Measurements from ENCODE around the gene POLN.

DNA sequence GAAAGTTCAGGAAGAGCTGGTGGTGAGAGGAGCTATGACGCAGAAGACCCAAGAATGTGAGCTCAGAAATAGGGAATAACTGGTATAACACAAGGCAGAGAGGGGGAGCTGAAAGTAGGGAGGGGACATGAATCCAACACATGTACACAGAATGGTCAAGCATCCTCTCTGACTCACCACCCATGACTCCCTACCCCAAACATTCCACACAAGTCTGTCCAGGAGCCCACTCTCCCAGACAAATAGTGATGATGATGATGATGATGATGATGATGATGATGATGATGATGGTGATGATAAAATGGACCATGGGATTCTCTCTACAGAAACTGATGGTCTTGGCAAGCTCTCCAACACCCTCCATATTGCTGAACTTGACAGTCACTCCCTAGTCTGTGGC is 136.4 kb downstream of the POLN start:
- no peak for TF ChIP-seq HMGA2 (CRISPR knock-in tag; IDR thresholded peaks at IDR 0.05)
- TF ChIP-seq, protein P1, sequence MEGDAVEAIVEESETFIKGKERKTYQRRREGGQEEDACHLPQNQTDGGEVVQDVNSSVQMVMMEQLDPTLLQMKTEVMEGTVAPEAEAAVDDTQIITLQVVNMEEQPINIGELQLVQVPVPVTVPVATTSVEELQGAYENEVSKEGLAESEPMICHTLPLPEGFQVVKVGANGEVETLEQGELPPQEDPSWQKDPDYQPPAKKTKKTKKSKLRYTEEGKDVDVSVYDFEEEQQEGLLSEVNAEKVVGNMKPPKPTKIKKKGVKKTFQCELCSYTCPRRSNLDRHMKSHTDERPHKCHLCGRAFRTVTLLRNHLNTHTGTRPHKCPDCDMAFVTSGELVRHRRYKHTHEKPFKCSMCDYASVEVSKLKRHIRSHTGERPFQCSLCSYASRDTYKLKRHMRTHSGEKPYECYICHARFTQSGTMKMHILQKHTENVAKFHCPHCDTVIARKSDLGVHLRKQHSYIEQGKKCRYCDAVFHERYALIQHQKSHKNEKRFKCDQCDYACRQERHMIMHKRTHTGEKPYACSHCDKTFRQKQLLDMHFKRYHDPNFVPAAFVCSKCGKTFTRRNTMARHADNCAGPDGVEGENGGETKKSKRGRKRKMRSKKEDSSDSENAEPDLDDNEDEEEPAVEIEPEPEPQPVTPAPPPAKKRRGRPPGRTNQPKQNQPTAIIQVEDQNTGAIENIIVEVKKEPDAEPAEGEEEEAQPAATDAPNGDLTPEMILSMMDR (IDR thresholded peaks at IDR 0.05) = no peak
- TF ChIP-seq, protein P2, sequence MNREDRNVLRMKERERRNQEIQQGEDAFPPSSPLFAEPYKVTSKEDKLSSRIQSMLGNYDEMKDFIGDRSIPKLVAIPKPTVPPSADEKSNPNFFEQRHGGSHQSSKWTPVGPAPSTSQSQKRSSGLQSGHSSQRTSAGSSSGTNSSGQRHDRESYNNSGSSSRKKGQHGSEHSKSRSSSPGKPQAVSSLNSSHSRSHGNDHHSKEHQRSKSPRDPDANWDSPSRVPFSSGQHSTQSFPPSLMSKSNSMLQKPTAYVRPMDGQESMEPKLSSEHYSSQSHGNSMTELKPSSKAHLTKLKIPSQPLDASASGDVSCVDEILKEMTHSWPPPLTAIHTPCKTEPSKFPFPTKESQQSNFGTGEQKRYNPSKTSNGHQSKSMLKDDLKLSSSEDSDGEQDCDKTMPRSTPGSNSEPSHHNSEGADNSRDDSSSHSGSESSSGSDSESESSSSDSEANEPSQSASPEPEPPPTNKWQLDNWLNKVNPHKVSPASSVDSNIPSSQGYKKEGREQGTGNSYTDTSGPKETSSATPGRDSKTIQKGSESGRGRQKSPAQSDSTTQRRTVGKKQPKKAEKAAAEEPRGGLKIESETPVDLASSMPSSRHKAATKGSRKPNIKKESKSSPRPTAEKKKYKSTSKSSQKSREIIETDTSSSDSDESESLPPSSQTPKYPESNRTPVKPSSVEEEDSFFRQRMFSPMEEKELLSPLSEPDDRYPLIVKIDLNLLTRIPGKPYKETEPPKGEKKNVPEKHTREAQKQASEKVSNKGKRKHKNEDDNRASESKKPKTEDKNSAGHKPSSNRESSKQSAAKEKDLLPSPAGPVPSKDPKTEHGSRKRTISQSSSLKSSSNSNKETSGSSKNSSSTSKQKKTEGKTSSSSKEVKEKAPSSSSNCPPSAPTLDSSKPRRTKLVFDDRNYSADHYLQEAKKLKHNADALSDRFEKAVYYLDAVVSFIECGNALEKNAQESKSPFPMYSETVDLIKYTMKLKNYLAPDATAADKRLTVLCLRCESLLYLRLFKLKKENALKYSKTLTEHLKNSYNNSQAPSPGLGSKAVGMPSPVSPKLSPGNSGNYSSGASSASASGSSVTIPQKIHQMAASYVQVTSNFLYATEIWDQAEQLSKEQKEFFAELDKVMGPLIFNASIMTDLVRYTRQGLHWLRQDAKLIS (CRISPR knock-in tag; IDR thresholded peaks at IDR 0.05; ENCODE audit: borderline replicate concordance) = no peak
- no peak for TF ChIP-seq TEAD4 (CRISPR knock-in tag; IDR thresholded peaks at IDR 0.05)
- TF ChIP-seq SMAD4 (CRISPR knock-in tag; IDR thresholded peaks at IDR 0.05) = no peak
- TF ChIP-seq, protein P3, sequence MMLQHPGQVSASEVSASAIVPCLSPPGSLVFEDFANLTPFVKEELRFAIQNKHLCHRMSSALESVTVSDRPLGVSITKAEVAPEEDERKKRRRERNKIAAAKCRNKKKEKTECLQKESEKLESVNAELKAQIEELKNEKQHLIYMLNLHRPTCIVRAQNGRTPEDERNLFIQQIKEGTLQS (CRISPR knock-in tag; conservative IDR thresholded peaks at IDR 0.05) = no peak
- TF ChIP-seq OVOL2 (CRISPR knock-in tag; IDR thresholded peaks at IDR 0.05; ENCODE audit: borderline replicate concordance) = no peak
- TF ChIP-seq, protein P4, sequence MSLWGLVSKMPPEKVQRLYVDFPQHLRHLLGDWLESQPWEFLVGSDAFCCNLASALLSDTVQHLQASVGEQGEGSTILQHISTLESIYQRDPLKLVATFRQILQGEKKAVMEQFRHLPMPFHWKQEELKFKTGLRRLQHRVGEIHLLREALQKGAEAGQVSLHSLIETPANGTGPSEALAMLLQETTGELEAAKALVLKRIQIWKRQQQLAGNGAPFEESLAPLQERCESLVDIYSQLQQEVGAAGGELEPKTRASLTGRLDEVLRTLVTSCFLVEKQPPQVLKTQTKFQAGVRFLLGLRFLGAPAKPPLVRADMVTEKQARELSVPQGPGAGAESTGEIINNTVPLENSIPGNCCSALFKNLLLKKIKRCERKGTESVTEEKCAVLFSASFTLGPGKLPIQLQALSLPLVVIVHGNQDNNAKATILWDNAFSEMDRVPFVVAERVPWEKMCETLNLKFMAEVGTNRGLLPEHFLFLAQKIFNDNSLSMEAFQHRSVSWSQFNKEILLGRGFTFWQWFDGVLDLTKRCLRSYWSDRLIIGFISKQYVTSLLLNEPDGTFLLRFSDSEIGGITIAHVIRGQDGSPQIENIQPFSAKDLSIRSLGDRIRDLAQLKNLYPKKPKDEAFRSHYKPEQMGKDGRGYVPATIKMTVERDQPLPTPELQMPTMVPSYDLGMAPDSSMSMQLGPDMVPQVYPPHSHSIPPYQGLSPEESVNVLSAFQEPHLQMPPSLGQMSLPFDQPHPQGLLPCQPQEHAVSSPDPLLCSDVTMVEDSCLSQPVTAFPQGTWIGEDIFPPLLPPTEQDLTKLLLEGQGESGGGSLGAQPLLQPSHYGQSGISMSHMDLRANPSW (CRISPR knock-in tag; conservative IDR thresholded peaks at IDR 0.05; ENCODE audit: low read depth) = no peak
- no peak for TF ChIP-seq KAT7 (CRISPR knock-in tag; IDR thresholded peaks at IDR 0.05; ENCODE audit: borderline replicate concordance)
- TF ChIP-seq, protein P5, sequence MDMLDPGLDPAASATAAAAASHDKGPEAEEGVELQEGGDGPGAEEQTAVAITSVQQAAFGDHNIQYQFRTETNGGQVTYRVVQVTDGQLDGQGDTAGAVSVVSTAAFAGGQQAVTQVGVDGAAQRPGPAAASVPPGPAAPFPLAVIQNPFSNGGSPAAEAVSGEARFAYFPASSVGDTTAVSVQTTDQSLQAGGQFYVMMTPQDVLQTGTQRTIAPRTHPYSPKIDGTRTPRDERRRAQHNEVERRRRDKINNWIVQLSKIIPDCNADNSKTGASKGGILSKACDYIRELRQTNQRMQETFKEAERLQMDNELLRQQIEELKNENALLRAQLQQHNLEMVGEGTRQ (CRISPR knock-in tag; IDR thresholded peaks at IDR 0.05) = no peak

All from WTC11 (cell line).